OCI-LY1 (cell line): Measurements from ENCODE around the gene CIAO3.

Experiments used
- H2AFZ ChIP-seq: fragments of 200-600 bp; sonication (generic), shearing (Covaris generic); 2 replicates; pipeline ENCODE4 v1.6.0; 2014; ENCODE audit warnings: antibody characterized with exemption, mild to moderate bottlenecking, low read length
- H3F3A ChIP-seq: fragments of 200-600 bp; sonication (generic), shearing (Covaris generic); 2 replicates; pipeline ENCODE4 v1.6.0; 2014; ENCODE audit warnings: mild to moderate bottlenecking, antibody characterized with exemption, low read length, moderate library complexity; ENCODE audit not compliant: insufficient read depth
- H3K27ac ChIP-seq: fragments of 200-600 bp; sonication (generic); 2 replicates; pipeline ENCODE4 v1.5.1; 2014; ENCODE audit warnings: low read length, mixed run types, mild to moderate bottlenecking, low read depth; ENCODE audit not compliant: poor library complexity, severe bottlenecking
- H3K27me3 ChIP-seq: fragments of 200-600 bp; sonication (generic); 2 replicates; pipeline ENCODE4 v1.6.0; 2014; ENCODE audit warnings: antibody characterized with exemption, mild to moderate bottlenecking, low read length, moderate library complexity; ENCODE audit not compliant: insufficient read depth
- H3K36me3 ChIP-seq: fragments of 200-600 bp; sonication (generic); 2 replicates; pipeline ENCODE4 v1.6.1; 2014; ENCODE audit warnings: mild to moderate bottlenecking, antibody characterized with exemption, low read length, moderate library complexity, mixed read lengths; ENCODE audit not compliant: insufficient read depth
- H3K4me1 ChIP-seq: fragments of 200-600 bp; sonication (generic); 2 replicates; pipeline ENCODE4 v1.5.1; 2014; ENCODE audit warnings: mild to moderate bottlenecking, low read length, moderate library complexity; ENCODE audit not compliant: insufficient read depth, severe bottlenecking
- H3K4me2 ChIP-seq: fragments of 200-600 bp; sonication (generic), shearing (Covaris generic); 2 replicates; pipeline ENCODE4 v1.6.1; 2014; ENCODE audit warnings: low read length
- H3K4me3 ChIP-seq: fragments of 200-600 bp; sonication (generic); 2 replicates; pipeline ENCODE4 v1.5.1; 2014; ENCODE audit warnings: low read length, low read depth, mild to moderate bottlenecking, mixed read lengths; ENCODE audit not compliant: poor library complexity, severe bottlenecking
- H3K79me2 ChIP-seq: fragments of 200-600 bp; shearing (Covaris generic); 2 replicates; pipeline ENCODE4 v1.6.1; 2016; ENCODE audit warnings: mixed run types, low read length, mixed read lengths; ENCODE audit not compliant: insufficient read depth
- H3K9ac ChIP-seq: fragments of 200-600 bp; sonication (generic), shearing (Covaris generic); 2 replicates; pipeline ENCODE4 v1.6.1; 2014; ENCODE audit warnings: mild to moderate bottlenecking, low read length, mixed read lengths
- H3K9me2 ChIP-seq: fragments of 200-600 bp; sonication (generic), shearing (Covaris generic); 2 replicates; pipeline ENCODE4 v1.6.1; 2014; ENCODE audit warnings: low read depth, mild to moderate bottlenecking, low read length, mixed read lengths
- H3K9me3 ChIP-seq: fragments of 200-600 bp; shearing (Covaris generic); 2 replicates; pipeline ENCODE4 v1.6.1; 2014; ENCODE audit warnings: low read length, mixed read lengths
- H4K20me1 ChIP-seq: fragments of 200-600 bp; sonication (generic), shearing (Covaris generic); 2 replicates; pipeline ENCODE4 v1.6.0; 2016; ENCODE audit warnings: mild to moderate bottlenecking, low read length; ENCODE audit not compliant: insufficient read depth
- EZH2 ChIP-seq: fragments of 200-600 bp; sonication (generic), shearing (Covaris generic); IDR thresholded peaks from 2 replicates; pipeline ENCODE4 v1.8.0; 2017; ENCODE audit warnings: borderline replicate concordance, mixed run types, mild to moderate bottlenecking, antibody characterized with exemption, low read length, moderate library complexity, mixed read lengths
- TF ChIP-seq, protein P1 (sequence below): fragments of 200-600 bp; sonication (generic), shearing (Covaris generic); IDR thresholded peaks from 2 replicates; pipeline ENCODE4 v1.5.1; 2017; ENCODE audit warnings: mild to moderate bottlenecking, antibody characterized with exemption, low read length, moderate library complexity, mixed read lengths

Gene CIAO3

DNA sequence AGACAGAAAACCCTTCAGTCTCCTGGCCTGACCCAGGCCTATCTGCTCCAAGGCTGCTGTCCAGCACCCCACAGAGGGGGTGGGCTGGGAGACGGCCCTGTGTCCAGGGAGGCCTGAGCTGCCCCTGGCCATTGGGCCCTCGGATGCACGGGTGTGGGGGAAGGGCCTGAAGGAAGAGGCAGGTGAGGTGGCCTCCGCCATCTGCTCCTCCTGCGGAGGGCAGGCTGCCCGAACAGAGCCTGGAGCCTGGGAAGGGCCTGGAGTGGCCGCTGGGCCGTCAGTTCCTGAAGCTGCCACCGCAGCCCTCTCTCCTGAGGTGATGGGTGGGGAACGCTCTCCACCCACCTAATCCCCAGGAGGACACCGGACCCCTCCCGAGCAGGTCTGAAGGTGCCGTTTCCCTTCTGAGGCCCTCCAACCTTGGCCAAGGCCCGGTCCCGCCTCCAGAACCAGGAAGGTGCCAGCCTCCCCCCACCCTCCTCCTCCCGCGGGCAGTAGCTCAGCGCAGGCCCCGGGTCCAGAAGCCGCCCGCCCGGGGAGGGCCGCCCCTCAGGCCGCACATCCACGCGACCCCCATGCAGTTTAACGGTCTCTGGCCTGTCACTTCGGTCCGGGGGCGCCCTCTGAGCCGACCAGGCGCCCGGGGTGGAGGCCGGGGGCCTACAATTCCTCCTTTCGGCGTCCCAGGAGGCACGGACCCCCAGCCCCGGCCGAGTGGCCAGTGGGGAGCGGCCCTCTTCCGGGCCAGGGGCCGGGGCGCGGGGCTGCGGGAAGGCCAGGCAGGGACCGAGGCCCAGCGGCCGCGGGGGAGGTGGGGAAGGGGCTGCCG is 36.0 kb downstream of the CIAO3 start:
- H3K27me3 ChIP-seq, result 0 out of 2 replicates have a peak, but pooled peaks cover 3% of the 10 kb centered on the region
- no peak overlapping the region for H3K27ac ChIP-seq
- H4K20me1 ChIP-seq, result no peaks in the 10 kb centered on the region
- no peaks in the 10 kb centered on the region for H3K36me3 ChIP-seq
- H3K9ac ChIP-seq, result no peak overlapping the region
- no peaks in the 10 kb centered on the region for H3K79me2 ChIP-seq
- no peak overlapping the region for H3K4me2 ChIP-seq
- no peaks in the 10 kb centered on the region for H3K4me1 ChIP-seq
- no peaks in the 10 kb centered on the region for H3K9me2 ChIP-seq
- H3F3A ChIP-seq, result no peaks in the 10 kb centered on the region
- H3K4me3 ChIP-seq, result no peak overlapping the region
- TF ChIP-seq EZH2, result no peak
- TF ChIP-seq, protein P1, sequence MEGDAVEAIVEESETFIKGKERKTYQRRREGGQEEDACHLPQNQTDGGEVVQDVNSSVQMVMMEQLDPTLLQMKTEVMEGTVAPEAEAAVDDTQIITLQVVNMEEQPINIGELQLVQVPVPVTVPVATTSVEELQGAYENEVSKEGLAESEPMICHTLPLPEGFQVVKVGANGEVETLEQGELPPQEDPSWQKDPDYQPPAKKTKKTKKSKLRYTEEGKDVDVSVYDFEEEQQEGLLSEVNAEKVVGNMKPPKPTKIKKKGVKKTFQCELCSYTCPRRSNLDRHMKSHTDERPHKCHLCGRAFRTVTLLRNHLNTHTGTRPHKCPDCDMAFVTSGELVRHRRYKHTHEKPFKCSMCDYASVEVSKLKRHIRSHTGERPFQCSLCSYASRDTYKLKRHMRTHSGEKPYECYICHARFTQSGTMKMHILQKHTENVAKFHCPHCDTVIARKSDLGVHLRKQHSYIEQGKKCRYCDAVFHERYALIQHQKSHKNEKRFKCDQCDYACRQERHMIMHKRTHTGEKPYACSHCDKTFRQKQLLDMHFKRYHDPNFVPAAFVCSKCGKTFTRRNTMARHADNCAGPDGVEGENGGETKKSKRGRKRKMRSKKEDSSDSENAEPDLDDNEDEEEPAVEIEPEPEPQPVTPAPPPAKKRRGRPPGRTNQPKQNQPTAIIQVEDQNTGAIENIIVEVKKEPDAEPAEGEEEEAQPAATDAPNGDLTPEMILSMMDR, result no peak
- no peaks in the 10 kb centered on the region for H3K9me3 ChIP-seq
- no peak overlapping the region for H2AFZ ChIP-seq

DNA sequence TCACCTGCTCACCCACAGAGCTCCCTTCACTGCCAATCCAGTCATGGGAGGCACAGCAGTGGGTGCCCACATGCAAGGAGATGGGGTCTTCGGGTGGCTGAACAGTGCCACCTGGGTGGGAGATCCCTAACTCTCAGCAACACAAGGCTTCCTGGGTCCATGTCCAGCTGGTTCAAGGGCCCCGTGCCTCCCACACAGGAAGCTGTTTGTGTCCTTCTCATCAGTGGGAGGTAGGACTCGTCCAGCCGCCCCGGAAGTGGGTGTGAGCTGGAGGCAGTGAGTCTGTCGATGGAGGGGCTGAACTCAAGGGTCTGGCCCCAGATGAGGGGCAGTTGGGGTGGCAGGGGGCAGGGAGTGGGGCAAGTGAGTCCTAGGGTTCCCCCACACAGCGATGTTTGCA is 36.8 kb downstream of the CIAO3 start:
- Histone ChIP-seq H3K27ac (no peak overlapping the region), H3K4me1 (no peaks in the 10 kb centered on the region), H3K9me3 (no peaks in the 10 kb centered on the region), H3K4me2 (no peak overlapping the region), H2AFZ (no peak overlapping the region), H4K20me1 (no peaks in the 10 kb centered on the region), H3K27me3 (0 out of 2 replicates have a peak, but pooled peaks cover 3% of the 10 kb centered on the region), H3K9ac (no peak overlapping the region), H3K9me2 (no peaks in the 10 kb centered on the region), H3K4me3 (no peak overlapping the region), H3F3A (no peaks in the 10 kb centered on the region), H3K79me2 (no peaks in the 10 kb centered on the region), H3K36me3 (no peaks in the 10 kb centered on the region)
- no peak for TF ChIP-seq EZH2
- TF ChIP-seq, protein P1, result no peak

DNA sequence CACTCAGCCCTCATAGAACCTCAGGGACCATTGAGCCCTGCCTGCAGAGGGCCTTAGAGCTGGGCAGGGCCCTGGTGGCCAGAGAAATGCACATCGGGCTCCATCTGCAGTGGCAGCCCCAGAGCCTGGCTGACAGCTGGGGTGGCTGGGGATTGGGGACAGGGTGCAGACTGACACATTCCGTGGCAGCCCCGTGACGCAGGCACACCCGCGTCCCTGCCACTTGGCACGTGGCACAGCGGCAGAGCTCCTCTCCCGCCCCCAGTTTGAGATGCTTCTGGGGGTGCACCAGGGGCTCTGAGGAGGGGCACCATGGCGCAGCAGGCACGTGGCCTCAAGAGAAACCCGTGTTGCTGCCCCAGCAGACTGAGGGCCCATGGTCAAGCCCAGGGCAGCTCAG is 37.4 kb downstream of the CIAO3 start:
- Histone ChIP-seq H3K9me2 (no peaks in the 10 kb centered on the region), H3K9ac (no peak overlapping the region), H3K4me3 (no peak overlapping the region), H3K27ac (no peak overlapping the region), H2AFZ (no peak overlapping the region), H3F3A (no peaks in the 10 kb centered on the region), H3K4me2 (no peak overlapping the region), H3K79me2 (no peaks in the 10 kb centered on the region), H3K36me3 (no peaks in the 10 kb centered on the region), H3K9me3 (no peaks in the 10 kb centered on the region), H3K27me3 (no peaks in the 10 kb centered on the region), H4K20me1 (no peaks in the 10 kb centered on the region), H3K4me1 (no peaks in the 10 kb centered on the region)
- no peak for TF ChIP-seq EZH2
- TF ChIP-seq, protein P1, result no peak
